Large intestine (tissue), 12 donors: ENCODE results near the gene HSP90AB1. TPM values are rescaled to one million over a fixed set of nuclear protein-coding genes. Genes with fewer than 3 reads are reported as not detected.

Source experiments
- DNase-seq, 2 donors: peaks; one replicate each; pipeline versions ENCODE4 v3.0.0 to v3.0.0-alpha.2; 2013
- H3K27ac ChIP-seq: one replicate; pipeline ENCODE4 v1.5.1; 2013; ENCODE audit warnings: low read length
- H3K27me3 ChIP-seq: 2 replicates; pipeline ENCODE4 v1.6.1; 2013; ENCODE audit warnings: low read length; ENCODE audit not compliant: control insufficient read depth, insufficient read depth
- H3K36me3 ChIP-seq: 2 replicates; pipeline ENCODE4 v1.6.1; 2013; ENCODE audit warnings: low read length; ENCODE audit not compliant: control insufficient read depth, insufficient read depth
- H3K4me1 ChIP-seq: one replicate; pipeline ENCODE4 v1.6.1; 2013; ENCODE audit warnings: low read length; ENCODE audit not compliant: control insufficient read depth, insufficient read depth
- H3K4me3 ChIP-seq: one replicate; pipeline ENCODE4 v1.5.1; 2013; ENCODE audit warnings: low read length
- H3K9me3 ChIP-seq: one replicate; pipeline ENCODE4 v1.6.1; 2013; ENCODE audit warnings: mild to moderate bottlenecking, low read depth, low read length, moderate library complexity; ENCODE audit not compliant: control insufficient read depth
- WGBS: methylation state at CpG from one replicate; pipeline ENCODE4 v1.1.5; 2013; ENCODE audit warnings: low lambda C conversion rate; ENCODE audit not compliant: insufficient coverage; 5-methylcytosine and 5-hydroxymethylcytosine counted together
- long read RNA-seq, 11 donors: transcript quantifications; one replicate each; lab custom pipeline, GENCODE V29; 2026
- polyA plus RNA-seq: library from polyadenylated mRNA; unstranded; fragments of 120-200 nt; gene quantifications from one replicate; pipeline ENCODE4 v1.2.1, GENCODE V29; 2013

HSP90AB1 gene
- 830 TPM for polyA plus RNA-seq
- long read RNA-seq, donor 1, transcript HSP90AB1-203 (12 exons, 2,572 nt), result major isoform, 96 of 329 reads
- long read RNA-seq, donor 1, partial matches to known transcripts, result 232 of 329 reads
- long read RNA-seq, donor 1, other reads (novel, unspliced or antisense), result 0 of 329 reads
- long read RNA-seq, donor 2, transcript HSP90AB1-203 (12 exons, 2,572 nt), result major isoform, 164 of 680 reads
- long read RNA-seq, donor 2, partial matches to known transcripts, result 508 of 680 reads
- long read RNA-seq, donor 2, other reads (novel, unspliced or antisense), result 7 of 680 reads
- long read RNA-seq, donor 3, transcript HSP90AB1-203 (12 exons, 2,572 nt), result major isoform, 158 of 923 reads
- long read RNA-seq, donor 3, partial matches to known transcripts, result 749 of 923 reads
- long read RNA-seq, donor 3, other reads (novel, unspliced or antisense), result 16 of 923 reads
- long read RNA-seq, donor 4, transcript HSP90AB1-203 (12 exons, 2,572 nt), result major isoform, 9 of 49 reads
- long read RNA-seq, donor 4, partial matches to known transcripts, result 40 of 49 reads
- long read RNA-seq, donor 4, other reads (novel, unspliced or antisense), result 0 of 49 reads
- long read RNA-seq, donor 5, transcript HSP90AB1-203 (12 exons, 2,572 nt), result major isoform, 119 of 237 reads
- long read RNA-seq, donor 5, partial matches to known transcripts, result 118 of 237 reads
- long read RNA-seq, donor 5, other reads (novel, unspliced or antisense), result 0 of 237 reads
- long read RNA-seq, donor 6, transcript HSP90AB1-203 (12 exons, 2,572 nt), result major isoform, 97 of 795 reads
- long read RNA-seq, donor 6, partial matches to known transcripts, result 696 of 795 reads
- long read RNA-seq, donor 6, other reads (novel, unspliced or antisense), result 0 of 795 reads
- long read RNA-seq, donor 7, transcript HSP90AB1-203 (12 exons, 2,572 nt), result major isoform, 78 of 426 reads
- long read RNA-seq, donor 7, partial matches to known transcripts, result 338 of 426 reads
- long read RNA-seq, donor 7, other reads (novel, unspliced or antisense), result 10 of 426 reads
- long read RNA-seq, donor 8, transcript HSP90AB1-203 (12 exons, 2,572 nt), result major isoform, 165 of 887 reads
- long read RNA-seq, donor 8, partial matches to known transcripts, result 720 of 887 reads
- long read RNA-seq, donor 8, other reads (novel, unspliced or antisense), result 0 of 887 reads
- long read RNA-seq, donor 9, transcript HSP90AB1-203 (12 exons, 2,572 nt), result major isoform, 85 of 646 reads
- long read RNA-seq, donor 9, partial matches to known transcripts, result 556 of 646 reads
- long read RNA-seq, donor 9, other reads (novel, unspliced or antisense), result 5 of 646 reads
- long read RNA-seq, donor 10, transcript HSP90AB1-203 (12 exons, 2,572 nt), result major isoform, 204 of 726 reads
- long read RNA-seq, donor 10, partial matches to known transcripts, result 499 of 726 reads
- long read RNA-seq, donor 10, other reads (novel, unspliced or antisense), result 19 of 726 reads
- long read RNA-seq, donor 11, transcript HSP90AB1-203 (12 exons, 2,572 nt), result major isoform, 116 of 404 reads
- long read RNA-seq, donor 11, partial matches to known transcripts, result 280 of 404 reads
- long read RNA-seq, donor 11, other reads (novel, unspliced or antisense), result 6 of 404 reads

DNA sequence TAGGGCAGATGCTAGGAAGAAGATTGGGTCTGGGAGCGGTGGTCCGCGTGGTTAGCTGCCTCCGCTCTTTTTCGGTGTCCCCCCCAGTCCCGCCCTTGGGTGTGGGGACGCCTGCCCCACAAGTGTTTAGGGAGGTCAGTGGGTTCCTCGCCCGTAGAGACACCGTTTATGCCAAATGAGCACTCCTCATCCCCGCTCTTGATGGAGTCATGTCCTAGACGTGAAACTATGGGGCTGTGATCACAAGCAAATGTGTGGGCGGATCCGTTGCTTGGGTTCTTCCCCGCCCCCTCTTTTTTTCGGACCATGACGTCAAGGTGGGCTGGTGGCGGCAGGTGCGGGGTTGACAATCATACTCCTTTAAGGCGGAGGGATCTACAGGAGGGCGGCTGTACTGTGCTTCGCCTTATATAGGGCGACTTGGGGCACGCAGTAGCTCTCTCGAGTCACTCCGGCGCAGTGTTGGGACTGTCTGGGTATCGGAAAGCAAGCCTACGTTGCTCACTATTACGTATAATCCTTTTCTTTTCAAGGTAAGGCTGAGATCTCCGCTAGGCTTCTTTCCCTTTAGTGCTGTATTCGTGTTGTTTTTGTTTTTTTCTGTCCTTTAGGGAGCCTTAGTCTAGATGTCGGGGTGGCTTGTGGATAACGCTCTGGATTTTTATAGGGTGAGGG, at the start of gene HSP90AB1:
Gene HSP90AB1 (plus strand): TSS at position 439 of the 675 bp plus-strand sequence. CDS start 1,529 bp downstream, outside the sequence.
- 0% methylated on average over 2 of the region's 34 CpGs for WGBS
- Histone ChIP-seq H3K4me1 (peaks cover 8% of the 10 kb centered on the region), H3K4me3 (peak within 1 kb of the TSS; percentile 96), H3K36me3 (peaks cover 33% of the 10 kb centered on the region), H3K9me3 (no peaks in the 10 kb centered on the region), H3K27me3 (no peaks in the 10 kb centered on the region), H3K27ac (peak within 1 kb of the TSS; percentile 94)
- DNase-seq, result peak; percentile 98 to 99

DNA sequence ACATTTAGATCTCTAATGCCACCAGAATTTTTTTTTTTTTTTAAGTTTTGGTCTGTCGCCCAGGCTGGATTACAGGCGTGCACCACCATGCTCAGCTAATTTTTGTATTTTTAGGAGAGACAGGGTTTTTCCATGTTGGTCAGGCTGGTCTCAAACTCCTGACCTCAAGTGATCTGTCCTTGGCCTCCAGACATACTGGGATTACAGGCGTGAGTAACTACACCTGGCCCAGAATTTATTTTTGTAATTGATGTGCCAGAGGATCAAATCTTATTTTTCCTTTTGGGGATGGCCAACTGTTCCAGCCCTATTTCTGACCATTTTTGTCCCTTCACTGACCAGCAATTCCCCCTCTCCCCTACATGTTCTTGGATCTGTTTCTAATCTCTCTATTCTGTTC, 48.2 kb upstream of the HSP90AB1 start:
- Histone ChIP-seq H3K36me3 (no peaks in the 10 kb centered on the region), H3K9me3 (no peaks in the 10 kb centered on the region), H3K27ac (no peak overlapping the region), H3K27me3 (no peaks in the 10 kb centered on the region), H3K4me1 (peaks cover 20% of the 10 kb centered on the region), H3K4me3 (no peak overlapping the region)
- WGBS, result no CpG with 5 or more reads among the region's 3 CpGs
- no peak for DNase-seq

DNA sequence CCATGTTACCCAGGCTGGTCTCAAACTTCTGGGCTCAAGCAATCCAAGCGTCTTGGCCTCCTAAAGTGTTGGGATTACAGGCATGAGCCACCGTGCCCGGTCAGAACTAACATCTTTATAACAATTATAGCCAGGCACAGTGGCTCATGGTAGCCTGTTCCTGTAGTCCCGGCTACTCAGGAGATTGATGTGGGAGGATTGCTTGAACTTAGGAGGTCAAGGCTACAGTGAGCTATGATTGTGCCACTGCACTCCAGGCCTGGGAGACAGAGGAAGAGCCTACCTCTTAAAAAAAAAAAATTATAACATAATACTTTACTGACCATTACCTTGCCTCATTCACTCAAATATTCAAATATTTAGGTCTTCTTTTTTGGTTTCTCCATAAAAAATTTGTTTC, 47.0 kb upstream of the HSP90AB1 start:
- Histone ChIP-seq H3K27ac (no peak overlapping the region), H3K4me3 (no peak overlapping the region), H3K4me1 (peaks cover 20% of the 10 kb centered on the region), H3K27me3 (no peaks in the 10 kb centered on the region), H3K9me3 (no peaks in the 10 kb centered on the region), H3K36me3 (no peaks in the 10 kb centered on the region)
- no CpG with 5 or more reads among the region's 4 CpGs for WGBS
- DNase-seq, result no peak

DNA sequence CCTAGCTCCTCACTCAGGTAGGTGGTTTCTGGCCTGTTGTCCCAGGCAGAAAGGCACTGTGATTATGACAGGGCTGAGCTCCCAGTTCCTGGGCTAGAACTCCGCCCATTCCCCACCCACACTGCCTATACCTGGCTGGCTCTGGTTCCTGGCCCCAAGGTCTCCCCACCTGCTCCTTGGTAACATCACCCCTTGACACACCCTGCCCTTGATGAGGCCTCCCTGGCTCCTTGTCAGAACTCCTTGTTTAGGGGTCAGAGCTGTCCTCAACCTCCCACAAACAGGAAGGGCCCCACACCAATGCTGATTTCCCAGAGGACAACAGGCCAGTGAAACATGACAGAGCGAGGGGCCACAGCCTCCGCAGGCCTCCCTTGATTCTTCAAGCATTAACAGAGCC, 45.7 kb upstream of the HSP90AB1 start:
- Histone ChIP-seq H3K4me1 (peaks cover 20% of the 10 kb centered on the region), H3K4me3 (no peak overlapping the region), H3K9me3 (no peaks in the 10 kb centered on the region), H3K27me3 (no peaks in the 10 kb centered on the region), H3K27ac (peak overlapping the region; percentile 34), H3K36me3 (no peaks in the 10 kb centered on the region)
- DNase-seq, result peak; percentile 79 to 91
- no CpG with 5 or more reads among the region's 3 CpGs for WGBS

DNA sequence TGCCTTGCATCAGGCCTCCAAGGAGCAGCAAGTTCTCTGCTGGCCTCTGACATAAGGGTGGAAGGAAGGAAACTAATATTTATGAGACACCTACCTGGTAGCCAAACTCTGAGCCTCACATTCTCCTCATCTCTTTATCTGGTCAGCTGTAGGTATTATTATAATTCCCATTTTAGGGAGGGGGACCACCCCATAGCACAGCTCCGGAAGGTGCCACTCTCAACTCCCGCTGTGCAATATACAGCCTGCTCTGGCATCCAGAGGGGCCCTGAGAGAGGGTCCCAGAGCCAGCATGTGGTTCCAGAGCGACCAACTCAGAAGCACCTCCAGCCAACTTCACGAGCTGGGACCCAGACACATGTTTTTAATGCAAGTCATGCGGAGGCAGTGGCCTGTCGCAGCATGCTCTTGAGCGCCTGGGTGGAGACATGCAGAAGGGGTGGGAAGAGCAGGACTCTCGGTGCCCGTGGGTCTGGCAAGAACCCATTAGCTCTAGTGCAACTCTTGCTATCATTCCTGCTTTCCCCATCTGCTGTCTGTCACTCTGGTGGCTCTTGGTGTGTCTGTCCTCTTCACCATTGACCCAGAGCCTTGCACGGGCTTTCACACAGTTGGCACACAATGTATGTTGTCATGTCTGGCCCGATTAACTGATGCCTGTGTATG, 45.1 kb upstream of the HSP90AB1 start:
- no peak overlapping the region for H3K4me3 ChIP-seq
- no peak overlapping the region for H3K27ac ChIP-seq
- no peak for DNase-seq
- H3K4me1 ChIP-seq, result peaks cover 20% of the 10 kb centered on the region
- no peaks in the 10 kb centered on the region for H3K9me3 ChIP-seq
- no peaks in the 10 kb centered on the region for H3K27me3 ChIP-seq
- no CpG with 5 or more reads among the region's 11 CpGs for WGBS
- H3K36me3 ChIP-seq, result no peaks in the 10 kb centered on the region

DNA sequence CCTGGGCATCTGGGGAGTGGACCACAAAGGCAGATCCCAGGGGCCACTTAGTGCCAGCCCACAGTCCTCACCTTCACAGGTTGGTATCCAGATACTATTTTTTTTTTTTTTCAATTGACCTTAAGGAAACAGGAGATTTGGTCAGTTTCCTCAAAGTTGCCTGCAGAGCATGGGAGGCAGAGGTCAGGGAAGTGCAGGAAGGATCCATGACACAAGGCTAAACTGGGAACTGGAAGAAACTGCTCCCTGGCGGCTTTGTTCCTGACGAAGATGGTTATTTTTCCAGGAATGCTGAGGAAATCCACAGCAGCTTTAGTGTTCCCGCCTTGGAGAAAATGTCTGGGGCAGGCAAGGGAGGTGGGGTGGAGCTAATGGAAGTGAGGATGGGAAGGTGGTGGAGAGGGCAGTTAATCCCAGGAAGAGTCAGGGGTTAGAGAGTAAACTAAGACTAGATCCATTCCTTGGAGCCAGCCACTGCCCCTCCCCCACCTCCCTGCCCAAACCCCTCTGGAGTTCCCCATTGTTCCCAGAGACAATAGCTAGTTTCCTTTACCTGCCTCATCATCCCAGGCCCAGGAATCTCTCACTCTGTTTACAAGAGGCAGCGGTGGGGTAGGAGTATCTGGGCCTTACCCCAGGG, 44.4 kb upstream of the HSP90AB1 start:
- DNase-seq, result no peak
- Histone ChIP-seq H3K4me1 (peaks cover 20% of the 10 kb centered on the region), H3K4me3 (no peak overlapping the region), H3K27ac (no peak overlapping the region), H3K27me3 (no peaks in the 10 kb centered on the region), H3K36me3 (no peaks in the 10 kb centered on the region), H3K9me3 (no peaks in the 10 kb centered on the region)
- no CpG with 5 or more reads among the region's 4 CpGs for WGBS

DNA sequence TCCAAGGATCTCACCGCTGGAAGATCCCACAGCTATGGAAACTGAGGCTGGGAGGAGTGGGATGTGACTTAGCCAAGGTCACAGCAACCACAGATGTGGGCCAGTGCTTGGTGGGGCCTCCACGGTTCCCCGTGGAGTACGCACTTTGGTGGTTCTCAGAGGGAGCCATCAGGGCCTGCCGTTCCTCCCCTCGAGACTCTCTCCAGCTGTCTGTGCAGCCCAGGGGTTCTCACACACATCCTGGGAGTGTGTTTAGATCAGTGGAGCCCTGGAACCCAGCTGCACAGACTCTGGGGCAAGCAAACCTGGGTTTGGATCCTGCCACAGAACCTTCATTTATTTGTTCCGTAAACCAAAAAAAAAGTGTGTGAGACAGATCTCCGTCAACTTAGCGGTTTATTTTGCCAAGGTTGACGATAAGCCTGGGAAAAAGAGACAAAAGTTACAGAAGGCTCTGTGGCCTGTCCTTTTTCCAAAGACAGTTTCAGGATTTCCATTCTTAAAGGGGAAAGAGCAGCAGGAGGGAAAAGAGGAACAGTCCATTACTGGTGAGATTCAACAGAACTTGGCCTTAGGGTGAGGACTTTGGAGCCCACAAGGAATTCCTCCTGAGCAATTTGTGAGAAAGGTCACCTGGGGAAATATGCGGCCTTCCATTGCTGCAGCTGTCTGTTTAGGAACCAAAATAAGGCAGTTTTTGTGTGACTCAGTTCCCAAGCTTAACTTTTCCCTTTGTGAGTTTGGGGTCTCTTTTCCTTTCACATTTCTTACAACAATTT, 43.7 kb upstream of the HSP90AB1 start:
- H3K4me1 ChIP-seq, result peaks cover 20% of the 10 kb centered on the region
- H3K27ac ChIP-seq, result no peak overlapping the region
- DNase-seq, result peak; percentile 46 to 70
- WGBS, result no CpG with 5 or more reads among the region's 11 CpGs
- no peaks in the 10 kb centered on the region for H3K27me3 ChIP-seq
- H3K9me3 ChIP-seq, result no peaks in the 10 kb centered on the region
- H3K4me3 ChIP-seq, result no peak overlapping the region
- H3K36me3 ChIP-seq, result no peaks in the 10 kb centered on the region

DNA sequence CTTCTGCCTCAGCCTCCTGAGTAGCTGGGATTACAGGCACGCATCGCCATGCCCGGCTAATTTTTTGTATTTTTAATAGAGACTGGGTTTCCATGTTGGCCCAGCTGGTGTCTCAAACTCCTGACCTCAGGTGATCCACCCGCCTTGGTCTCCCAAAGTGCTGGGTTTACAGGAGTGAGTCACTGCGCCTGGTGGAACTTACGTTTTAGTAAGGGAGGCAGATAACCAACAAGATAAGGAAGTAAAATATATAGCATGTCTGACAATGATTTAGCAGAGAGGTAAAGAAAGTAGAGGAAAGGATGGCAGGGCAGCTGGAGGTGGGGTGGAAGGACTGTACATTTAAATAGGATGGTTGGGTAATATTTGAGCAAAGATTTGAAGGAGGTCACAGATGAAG, 42.9 kb upstream of the HSP90AB1 start:
- H3K4me1 ChIP-seq, result peaks cover 20% of the 10 kb centered on the region
- H3K27ac ChIP-seq, result no peak overlapping the region
- H3K36me3 ChIP-seq, result no peaks in the 10 kb centered on the region
- WGBS, result no CpG with 5 or more reads among the region's 6 CpGs
- no peaks in the 10 kb centered on the region for H3K9me3 ChIP-seq
- no peak for DNase-seq
- no peak overlapping the region for H3K4me3 ChIP-seq
- no peaks in the 10 kb centered on the region for H3K27me3 ChIP-seq
